A673 (cell line): Measurements from ENCODE around the gene TWSG1. TPM values are rescaled to one million over a fixed set of nuclear protein-coding genes. Genes with fewer than 3 reads are reported as not detected.
A peak's percentile ranks its signal among the peaks of the same experiment; 100 is the strongest.
"Not testable (repeated sequence)": the region's sequence is repeated elsewhere in the genome, so short reads cannot be mapped to it uniquely, and the experiment has no call there.

Experiments used
- BruUV-seq: library from RNA; stranded (reverse); fragments of 400-500 nt; replicated peaks from 2 replicates; lab custom pipeline; 2021; lab: Mats Ljungman, UMichigan
- CTCF ChIA-PET: fragments of 300-600 bp; sonication (Branson Sonifier 250); formaldehyde crosslinking; loops from one replicate; lab custom pipeline; 2022; ENCODE audit warnings: antibody characterized with exemption; lab: Charles Lee
- POLR2A ChIA-PET: fragments of 300-600 bp; sonication (Branson Sonifier 250); formaldehyde crosslinking; loops from one replicate; lab custom pipeline; 2022; ENCODE audit warnings: antibody characterized with exemption; ENCODE audit not compliant: low non-redundant PET; lab: Charles Lee
- DNase-seq: peaks from one replicate; pipeline ENCODE4 v3.0.0-alpha.2; 2015; ENCODE audit warnings: low spot score
- H3K27ac ChIP-seq: fragments of 200-600 bp; sonication (generic); 2 replicates; pipeline ENCODE4 v1.5.1; 2016; ENCODE audit warnings: mixed run types, low read depth, mild to moderate bottlenecking, mixed read lengths, antibody characterized with exemption, low read length; ENCODE audit not compliant: poor library complexity, severe bottlenecking
- H3K27me3 ChIP-seq: fragments of 200-600 bp; sonication (generic); replicated peaks from 2 replicates; pipeline ENCODE4 v1.6.1; 2017; ENCODE audit warnings: mixed run types, low read depth, mild to moderate bottlenecking, mixed read lengths, antibody characterized with exemption, low read length; ENCODE audit not compliant: insufficient read depth, poor library complexity
- H3K36me3 ChIP-seq: fragments of 200-600 bp; sonication (generic); 2 replicates; pipeline ENCODE4 v1.6.1; 2016; ENCODE audit warnings: mixed run types, mild to moderate bottlenecking, mixed read lengths, antibody characterized with exemption, low read length; ENCODE audit not compliant: insufficient read depth, poor library complexity, severe bottlenecking
- H3K4me1 ChIP-seq: fragments of 200-600 bp; sonication (generic); 2 replicates; pipeline ENCODE4 v1.6.1; 2017; ENCODE audit warnings: mixed run types, mild to moderate bottlenecking, mixed read lengths, antibody characterized with exemption, low read length; ENCODE audit not compliant: insufficient read depth, poor library complexity, severe bottlenecking
- H3K4me3 ChIP-seq: fragments of 200-600 bp; sonication (generic); 2 replicates; pipeline ENCODE4 v1.5.1; 2016; ENCODE audit warnings: low read depth, mixed run types, mild to moderate bottlenecking, mixed read lengths, low read length; ENCODE audit not compliant: poor library complexity, severe bottlenecking
- H3K9me3 ChIP-seq: fragments of 200-600 bp; sonication (generic); 2 replicates; pipeline ENCODE4 v1.6.1; 2016; ENCODE audit warnings: mixed run types, low read depth, mild to moderate bottlenecking, mixed read lengths, antibody characterized with exemption, low read length; ENCODE audit not compliant: poor library complexity, severe bottlenecking
- CTCF ChIP-seq: fragments of 300-800, 200-600 bp; sonication (generic); conservative IDR thresholded peaks from 2 replicates; pipeline ENCODE4 v1.5.1; 2017; ENCODE audit warnings: low read depth, mild to moderate bottlenecking, antibody characterized with exemption, low read length, moderate library complexity, mixed read lengths
- EZH2 ChIP-seq: fragments of 200-600 bp; sonication (generic); IDR thresholded peaks from 2 replicates; pipeline ENCODE4 v1.6.1; 2017; ENCODE audit warnings: borderline replicate concordance, low read depth, mild to moderate bottlenecking, mixed read lengths, antibody characterized with exemption, low read length; ENCODE audit not compliant: poor library complexity, severe bottlenecking
- intact Hi-C: fragments of 100-400 bp; cut with micrococcal nuclease; formaldehyde crosslinking; loops from one replicate; pipeline ENCODE4 v1.10.0; 2022; ENCODE audit not compliant: unreplicated experiment
- total RNA-seq: library from RNA; stranded (reverse); gene quantifications from 2 replicates; pipeline ENCODE4 v1.2.3, GENCODE V29; 2021

The TWSG1 gene
- total RNA-seq, 1 experiment from 2014 or later, result 34.9 TPM

GRCh38 chr18:9365406-9365805 lies 30.8 kb downstream of the TWSG1 start:
- BruUV-seq, result no TSS peak
- H3K4me3 ChIP-seq, result no peak overlapping the region
- intact Hi-C loops, result no loop called here
- no peak overlapping the region for H3K27ac ChIP-seq
- no peaks in the 10 kb centered on the region for H3K36me3 ChIP-seq
- no peak for DNase-seq
- H3K9me3 ChIP-seq, result no peaks in the 10 kb centered on the region
- ChIA-PET CTCF (no interaction called here), POLR2A (no interaction called here)
- no peak for TF ChIP-seq CTCF
- TF ChIP-seq EZH2, result no peak
- peaks cover 5% of the 10 kb centered on the region for H3K4me1 ChIP-seq
- no peaks in the 10 kb centered on the region for H3K27me3 ChIP-seq

- H3K9me3 ChIP-seq, result no peaks in the 10 kb centered on the region
- intact Hi-C loops, result no loop called here
- H3K36me3 ChIP-seq, result no peaks in the 10 kb centered on the region
- H3K4me3 ChIP-seq, result no peak overlapping the region
- ChIA-PET POLR2A (no interaction called here), CTCF (interaction anchor here (0.8 kb wide), 1 partner anchor 150 kb away, joined by 4 read pairs; no protein-coding TSS in a partner anchor)
- no peaks in the 10 kb centered on the region for H3K27me3 ChIP-seq
- H3K4me1 ChIP-seq, result peaks cover 5% of the 10 kb centered on the region
- no peak for TF ChIP-seq EZH2
- TF ChIP-seq CTCF, result peak; percentile 65
- peak; percentile 74 for DNase-seq
- no TSS peak for BruUV-seq
- H3K27ac ChIP-seq, result no peak overlapping the region
Measured at GRCh38 chr18:9366126-9366714, 31.6 kb downstream of the TWSG1 start.

GRCh38 chr18:9373254-9373653 lies 38.7 kb downstream of the TWSG1 start:
- H3K9me3 ChIP-seq, CTCF ChIA-PET, H3K36me3 ChIP-seq, H3K4me1 ChIP-seq, H3K4me3 ChIP-seq, H3K27me3 ChIP-seq, POLR2A ChIA-PET, intact Hi-C loops, DNase-seq, BruUV-seq, H3K27ac ChIP-seq: not testable (repeated sequence)

- POLR2A ChIA-PET, result no interaction called here
- TF ChIP-seq CTCF (no peak), EZH2 (no peak)
- intact Hi-C loops, result no loop called here
- Histone ChIP-seq H3K27me3 (no peaks in the 10 kb centered on the region), H3K4me3 (no peak overlapping the region), H3K9me3 (no peaks in the 10 kb centered on the region), H3K36me3 (no peaks in the 10 kb centered on the region), H3K4me1 (no peaks in the 10 kb centered on the region), H3K27ac (no peak overlapping the region)
- no peak for DNase-seq
- CTCF ChIA-PET, result no interaction called here
- no TSS peak for BruUV-seq
Measured at GRCh38 chr18:9379118-9379517, 44.5 kb downstream of the TWSG1 start.
